Fibroblast of the conjunctiva (primary cell): ENCODE data around the gene FAM53A.
A peak's percentile ranks its signal among the peaks of the same experiment; 100 is the strongest.
"Not testable (repeated sequence)": the region's sequence is repeated elsewhere in the genome, so short reads cannot be mapped to it uniquely, and the experiment has no call there.

Experiments
- DNase-seq: peaks from one replicate; pipeline ENCODE4 v3.0.0-alpha.2; 2010; ENCODE audit warnings: low read depth

FAM53A gene

GRCh38 chr4:1685235-1686150 is 1.4 kb upstream of the FAM53A start:
- DNase-seq, result no peak

- no peak for DNase-seq
Measured at GRCh38 chr4:1684506-1685234, 557 bp upstream of the FAM53A start.

GRCh38 chr4:1683261-1683735 is 815 bp downstream of the FAM53A start:
- DNase-seq, result peak; percentile 80

- DNase-seq, result no peak
Measured at GRCh38 chr4:1682860-1683259, 1.3 kb downstream of the FAM53A start.

GRCh38 chr4:1678244-1678643 is 5.9 kb downstream of the FAM53A start:
- DNase-seq, result no peak

- no peak for DNase-seq
Measured at GRCh38 chr4:1676605-1677525, 7.2 kb downstream of the FAM53A start.

- no peak for DNase-seq
Measured at GRCh38 chr4:1675802-1676137, 8.3 kb downstream of the FAM53A start.

GRCh38 chr4:1675136-1675801 is 8.8 kb downstream of the FAM53A start:
- no peak for DNase-seq

- no peak for DNase-seq
Measured at GRCh38 chr4:1674682-1675081, 9.4 kb downstream of the FAM53A start.

GRCh38 chr4:1673671-1674070 is 10.4 kb downstream of the FAM53A start:
- no peak for DNase-seq

GRCh38 chr4:1671011-1671410 is 13.1 kb downstream of the FAM53A start:
- not testable (repeated sequence) for DNase-seq

- no peak for DNase-seq
Measured at GRCh38 chr4:1670279-1670678, 13.8 kb downstream of the FAM53A start.

- no peak for DNase-seq
Measured at GRCh38 chr4:1669850-1670249, 14.3 kb downstream of the FAM53A start.

- DNase-seq, result no peak
Measured at GRCh38 chr4:1669270-1669669, 14.8 kb downstream of the FAM53A start.

- DNase-seq, result no peak
Measured at GRCh38 chr4:1668488-1668840, 15.6 kb downstream of the FAM53A start.

GRCh38 chr4:1667273-1667672 is 16.8 kb downstream of the FAM53A start:
- DNase-seq, result no peak

GRCh38 chr4:1666391-1666790 is 17.7 kb downstream of the FAM53A start:
- DNase-seq, result no peak

- no peak for DNase-seq
Measured at GRCh38 chr4:1664141-1664540, 20.0 kb downstream of the FAM53A start.

GRCh38 chr4:1663549-1663948 is 20.6 kb downstream of the FAM53A start:
- DNase-seq, result no peak

- DNase-seq, result no peak
Measured at GRCh38 chr4:1661695-1662094, 22.4 kb downstream of the FAM53A start.

GRCh38 chr4:1660948-1661677 is 23.0 kb downstream of the FAM53A start:
- DNase-seq, result no peak
